ENCODE data around the gene GART. TPM values are rescaled to one million over a fixed set of nuclear protein-coding genes. Genes with fewer than 3 reads are reported as not detected.

Gene GART
- polyA plus RNA-seq, 3 donors: 7.4 to 28.6 (median 26.1) TPM

DNA sequence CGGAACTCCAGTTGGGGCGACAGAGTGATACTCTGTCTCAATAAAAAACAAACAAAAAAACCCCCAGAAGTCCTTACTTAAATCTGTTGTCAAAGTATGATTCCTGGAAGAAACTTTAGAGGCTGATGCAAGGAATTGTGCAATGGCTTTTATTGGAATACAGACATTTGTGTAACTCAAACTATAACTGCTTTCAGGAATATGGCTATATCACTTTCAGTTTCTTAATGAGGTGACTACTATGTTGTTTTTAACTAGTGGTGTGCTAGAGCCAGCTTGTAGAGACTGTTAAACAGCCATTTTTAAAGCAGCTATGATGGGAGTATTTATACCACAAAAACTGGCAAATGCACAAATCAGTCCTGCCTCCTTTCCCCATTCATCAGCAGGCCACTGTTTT lies 27.7 kb downstream of the GART start:
- peaks cover 75 to 99% of the 10 kb centered on the region in 2 donors for H3K36me3 ChIP-seq (replicated peaks in 1 of 2; ENCODE audit: control insufficient read depth in 1 of 2, insufficient read depth in 2 of 2, low read length in 2 of 2)
- Mint-ChIP-seq H3K9me3 (no peaks in the 10 kb centered on the region), H3K27me3 (ENCODE audit: low read depth in 3 of 3) (no peaks in the 10 kb centered on the region), H3K4me1 (peaks cover 6% of the 10 kb centered on the region), H3K27ac (peak overlapping the region in 1 of 7 donors; percentile 23), H3K36me3 (peaks cover 73 to 85% of the 10 kb centered on the region in 2 donors), H3K4me3 (no peak overlapping the region)
- intact Hi-C loops (cut with micrococcal nuclease): no loop called here
- H3K9me3 ChIP-seq (replicated peaks in 1 of 2; ENCODE audit: control insufficient read depth in 1 of 2, insufficient read depth in 1 of 2, low read length in 2 of 2): no peaks in the 10 kb centered on the region
- no peaks in the 10 kb centered on the region for H4K20me1 ChIP-seq (ENCODE audit: insufficient read depth, low read length)
- H2AFZ ChIP-seq (ENCODE audit: insufficient read depth, low read depth, low read length, poor library complexity, severe bottlenecking): no peak overlapping the region
- no peak overlapping the region for H3K4me3 ChIP-seq (replicated peaks in 1 of 3; ENCODE audit: low read depth in 2 of 3, low read length in 3 of 3)
- no peaks in the 10 kb centered on the region for H3K27me3 ChIP-seq (ENCODE audit: control insufficient read depth in 2 of 2, insufficient read depth in 2 of 2, low read length in 2 of 2)
- no CpG with 5 or more reads among the region's 2 CpGs for WGBS (ENCODE audit: insufficient coverage)
- no peak overlapping the region for H3K4me2 ChIP-seq (replicated peaks; ENCODE audit: extremely low read depth, low read length, poor library complexity, severe bottlenecking)
- H3K27ac ChIP-seq (ENCODE audit: low read depth in 1 of 2, low read length in 2 of 2): peak overlapping the region in 1 of 2 donors; percentile 37
- TF ChIP-seq, protein P1, sequence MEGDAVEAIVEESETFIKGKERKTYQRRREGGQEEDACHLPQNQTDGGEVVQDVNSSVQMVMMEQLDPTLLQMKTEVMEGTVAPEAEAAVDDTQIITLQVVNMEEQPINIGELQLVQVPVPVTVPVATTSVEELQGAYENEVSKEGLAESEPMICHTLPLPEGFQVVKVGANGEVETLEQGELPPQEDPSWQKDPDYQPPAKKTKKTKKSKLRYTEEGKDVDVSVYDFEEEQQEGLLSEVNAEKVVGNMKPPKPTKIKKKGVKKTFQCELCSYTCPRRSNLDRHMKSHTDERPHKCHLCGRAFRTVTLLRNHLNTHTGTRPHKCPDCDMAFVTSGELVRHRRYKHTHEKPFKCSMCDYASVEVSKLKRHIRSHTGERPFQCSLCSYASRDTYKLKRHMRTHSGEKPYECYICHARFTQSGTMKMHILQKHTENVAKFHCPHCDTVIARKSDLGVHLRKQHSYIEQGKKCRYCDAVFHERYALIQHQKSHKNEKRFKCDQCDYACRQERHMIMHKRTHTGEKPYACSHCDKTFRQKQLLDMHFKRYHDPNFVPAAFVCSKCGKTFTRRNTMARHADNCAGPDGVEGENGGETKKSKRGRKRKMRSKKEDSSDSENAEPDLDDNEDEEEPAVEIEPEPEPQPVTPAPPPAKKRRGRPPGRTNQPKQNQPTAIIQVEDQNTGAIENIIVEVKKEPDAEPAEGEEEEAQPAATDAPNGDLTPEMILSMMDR (IDR thresholded peaks at IDR 0.05): no peak
- no peaks in the 10 kb centered on the region for H3K4me1 ChIP-seq (ENCODE audit: control insufficient read depth in 1 of 2, insufficient read depth in 2 of 2, low read length in 2 of 2)
- no peaks in the 10 kb centered on the region for H3K79me2 ChIP-seq (ENCODE audit: insufficient read depth, low read length)
- no peak for DNase-seq
- H3K9ac ChIP-seq (ENCODE audit: insufficient read depth, low read length, poor library complexity, severe bottlenecking): no peak overlapping the region

DNA sequence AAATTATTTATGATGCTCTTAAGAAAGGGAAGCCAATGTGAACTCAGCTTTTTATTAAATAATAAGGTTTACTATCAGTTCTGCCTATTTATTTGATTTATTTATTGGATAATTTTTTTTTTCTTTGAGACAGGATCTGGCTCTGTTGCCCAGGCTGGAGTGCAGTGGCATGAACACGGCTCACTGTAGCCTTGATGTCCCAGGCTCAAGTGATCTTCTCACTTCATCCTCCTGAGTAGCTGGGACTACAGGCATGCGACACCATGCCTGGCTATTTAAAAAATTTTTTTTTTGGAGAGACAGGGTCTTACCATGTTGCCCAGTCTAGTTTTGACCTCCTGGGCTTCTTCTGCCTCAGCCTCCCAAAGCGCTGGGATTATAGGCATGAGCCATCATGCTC lies 29.4 kb downstream of the GART start:
- H3K79me2 ChIP-seq (ENCODE audit: insufficient read depth, low read length): no peaks in the 10 kb centered on the region
- intact Hi-C loops (cut with micrococcal nuclease): no loop called here
- TF ChIP-seq, protein P1 (IDR thresholded peaks at IDR 0.05): no peak
- no peak overlapping the region for H3K27ac ChIP-seq (ENCODE audit: low read depth in 1 of 2, low read length in 2 of 2)
- Mint-ChIP-seq H3K36me3 (peaks cover 71 to 84% of the 10 kb centered on the region in 2 donors), H3K4me1 (peaks cover 3% of the 10 kb centered on the region), H3K4me3 (no peak overlapping the region), H3K9me3 (no peaks in the 10 kb centered on the region), H3K27ac (no peak overlapping the region), H3K27me3 (ENCODE audit: low read depth in 3 of 3) (no peaks in the 10 kb centered on the region)
- no peak overlapping the region for H2AFZ ChIP-seq (ENCODE audit: insufficient read depth, low read depth, low read length, poor library complexity, severe bottlenecking)
- H3K27me3 ChIP-seq (ENCODE audit: control insufficient read depth in 2 of 2, insufficient read depth in 2 of 2, low read length in 2 of 2): no peaks in the 10 kb centered on the region
- H3K9ac ChIP-seq (ENCODE audit: insufficient read depth, low read length, poor library complexity, severe bottlenecking): no peak overlapping the region
- WGBS (ENCODE audit: insufficient coverage): 100% methylated on average over 2 of the region's 3 CpGs
- H3K36me3 ChIP-seq (replicated peaks in 1 of 2; ENCODE audit: control insufficient read depth in 1 of 2, insufficient read depth in 2 of 2, low read length in 2 of 2): peaks cover 64 to 99% of the 10 kb centered on the region in 2 donors
- no peaks in the 10 kb centered on the region for H4K20me1 ChIP-seq (ENCODE audit: insufficient read depth, low read length)
- H3K4me3 ChIP-seq (replicated peaks in 1 of 3; ENCODE audit: low read depth in 2 of 3, low read length in 3 of 3): no peak overlapping the region
- DNase-seq: no peak
- no peaks in the 10 kb centered on the region for H3K9me3 ChIP-seq (replicated peaks in 1 of 2; ENCODE audit: control insufficient read depth in 1 of 2, insufficient read depth in 1 of 2, low read length in 2 of 2)
- no peak overlapping the region for H3K4me2 ChIP-seq (replicated peaks; ENCODE audit: extremely low read depth, low read length, poor library complexity, severe bottlenecking)
- H3K4me1 ChIP-seq (ENCODE audit: control insufficient read depth in 1 of 2, insufficient read depth in 2 of 2, low read length in 2 of 2): no peaks in the 10 kb centered on the region
